Measurements from ENCODE around the gene LRPAP1.
"Not testable (repeated sequence)": the region's sequence is repeated elsewhere in the genome, so short reads cannot be mapped to it uniquely, and the experiment has no call there.

Gene LRPAP1

DNA sequence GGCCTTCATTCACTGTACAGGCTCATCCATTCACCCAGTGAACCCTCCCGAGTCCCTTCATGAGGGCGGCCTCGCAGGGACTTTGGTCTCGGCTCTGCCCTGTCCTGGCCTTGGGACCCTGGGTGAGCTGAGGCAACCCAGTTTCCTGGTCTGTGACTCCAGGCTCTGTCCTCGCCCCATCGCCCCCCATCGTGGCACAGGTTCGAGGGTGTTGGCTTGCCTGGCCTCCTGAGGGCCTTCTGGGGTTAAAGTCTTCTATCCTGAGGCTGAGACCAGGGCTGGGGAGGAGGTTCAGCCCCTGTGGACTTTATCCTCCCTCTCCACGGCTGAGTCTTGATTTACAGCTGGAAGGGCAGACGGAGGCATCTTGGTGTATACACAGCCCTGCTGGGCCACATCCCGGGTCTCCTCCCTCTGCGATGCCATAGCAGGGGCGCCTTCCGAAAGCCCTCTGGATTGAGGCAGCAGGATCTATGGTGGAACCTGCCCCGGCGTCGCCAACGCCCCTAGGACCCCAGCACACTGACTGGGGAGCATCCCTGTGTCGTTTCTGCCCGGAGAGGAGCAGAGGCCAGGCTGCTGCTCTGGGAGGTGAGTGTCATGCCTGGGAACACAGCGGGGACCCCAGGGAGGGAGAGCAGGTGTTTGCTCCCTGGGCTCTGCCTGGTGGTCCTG lies 44.4 kb upstream of the LRPAP1 start:
- not testable (repeated sequence) for H3K27me3 ChIP-seq (ENCODE audit: insufficient read depth, low read length); H3K9me2 ChIP-seq (ENCODE audit: low read depth, low read length); H3K4me3 ChIP-seq (ENCODE audit: low read depth, low read length, poor library complexity, severe bottlenecking); H3F3A ChIP-seq (ENCODE audit: insufficient read depth, low read length); H2AFZ ChIP-seq (ENCODE audit: low read length); H3K4me2 ChIP-seq (ENCODE audit: low read length); H3K9ac ChIP-seq (ENCODE audit: low read length); H3K27ac ChIP-seq (ENCODE audit: low read depth, low read length, poor library complexity, severe bottlenecking); H3K4me1 ChIP-seq (ENCODE audit: insufficient read depth, low read length, severe bottlenecking); H3K9me3 ChIP-seq (ENCODE audit: low read length); H4K20me1 ChIP-seq (ENCODE audit: insufficient read depth, low read length); H3K79me2 ChIP-seq (ENCODE audit: insufficient read depth, low read length); H3K36me3 ChIP-seq (ENCODE audit: insufficient read depth, low read length)

DNA sequence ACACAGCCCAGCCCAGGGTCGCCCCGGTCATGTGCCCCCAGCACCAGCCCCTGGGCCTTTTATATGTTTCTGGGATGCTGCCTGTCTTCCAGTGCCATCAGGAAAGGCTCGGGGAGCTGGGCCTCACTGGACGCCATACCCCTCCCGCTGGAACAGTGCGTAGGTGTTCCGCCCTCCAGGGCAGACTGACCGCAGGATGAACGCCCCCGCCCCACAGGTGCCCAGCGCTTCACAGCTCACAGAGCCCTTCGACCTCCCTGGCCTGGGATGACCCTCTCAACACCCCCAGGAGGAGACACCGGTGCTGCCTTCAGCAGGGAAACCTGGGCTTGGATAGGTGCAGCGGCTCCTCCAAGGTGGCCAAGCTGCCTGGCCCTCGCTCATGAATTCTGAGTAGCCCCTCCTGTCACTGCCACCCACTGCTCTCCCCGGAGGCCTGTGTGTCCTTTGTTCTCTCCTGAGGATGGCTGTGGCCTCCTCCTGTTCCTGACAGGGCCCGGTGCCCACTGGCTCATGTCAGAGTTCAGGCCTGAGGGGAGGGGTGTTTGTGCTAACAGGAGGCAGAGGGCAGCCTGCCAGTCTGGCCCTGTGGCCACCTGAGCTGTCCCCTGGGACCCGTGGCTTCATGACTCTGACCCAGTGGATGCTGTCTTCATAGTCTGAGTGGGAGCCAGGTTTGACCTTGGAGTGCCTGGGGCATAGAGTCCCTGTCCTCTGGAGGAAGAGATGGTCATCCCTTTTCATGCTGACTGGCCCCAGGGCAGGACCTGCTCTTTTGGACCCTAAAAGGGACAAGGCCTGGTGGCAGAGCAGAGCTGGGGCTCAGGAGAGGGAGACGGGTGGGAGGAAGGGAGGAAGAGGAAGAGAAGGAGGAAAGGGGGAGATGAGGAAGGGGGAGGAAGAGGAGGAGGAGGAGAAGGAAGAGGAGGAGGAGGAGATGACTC lies 43.5 kb upstream of the LRPAP1 start:
- not testable (repeated sequence) for H3K4me2 ChIP-seq (ENCODE audit: low read length); H3K9ac ChIP-seq (ENCODE audit: low read length); H3K4me3 ChIP-seq (ENCODE audit: low read depth, low read length, poor library complexity, severe bottlenecking); H3K4me1 ChIP-seq (ENCODE audit: insufficient read depth, low read length, severe bottlenecking); H3K9me3 ChIP-seq (ENCODE audit: low read length); H2AFZ ChIP-seq (ENCODE audit: low read length); H3K27ac ChIP-seq (ENCODE audit: low read depth, low read length, poor library complexity, severe bottlenecking); H3K79me2 ChIP-seq (ENCODE audit: insufficient read depth, low read length); H4K20me1 ChIP-seq (ENCODE audit: insufficient read depth, low read length); H3K36me3 ChIP-seq (ENCODE audit: insufficient read depth, low read length); H3F3A ChIP-seq (ENCODE audit: insufficient read depth, low read length); H3K27me3 ChIP-seq (ENCODE audit: insufficient read depth, low read length); H3K9me2 ChIP-seq (ENCODE audit: low read depth, low read length)

DNA sequence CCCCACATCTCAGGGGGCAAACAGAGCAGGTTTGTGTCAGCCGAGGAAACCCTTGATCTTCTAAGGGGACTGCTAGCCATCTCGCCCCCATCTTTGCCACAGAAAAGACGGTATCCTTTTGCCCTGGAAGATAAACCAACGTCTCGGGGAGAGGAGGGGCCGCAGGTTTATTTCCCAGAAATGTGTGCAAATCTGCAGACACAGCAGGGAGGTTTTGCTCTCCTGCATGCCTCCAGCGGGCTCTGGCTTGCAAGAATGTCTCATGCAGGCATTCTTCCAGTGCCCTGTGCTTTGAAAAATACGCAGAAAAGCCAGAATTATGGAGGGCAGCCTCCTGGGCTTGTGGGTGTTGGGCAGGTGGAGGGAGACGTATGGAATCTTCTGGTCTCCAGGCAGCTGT lies 42.6 kb upstream of the LRPAP1 start:
- not testable (repeated sequence) for H3K4me2 ChIP-seq (ENCODE audit: low read length); H2AFZ ChIP-seq (ENCODE audit: low read length); H3K27me3 ChIP-seq (ENCODE audit: insufficient read depth, low read length); H3K36me3 ChIP-seq (ENCODE audit: insufficient read depth, low read length); H3K79me2 ChIP-seq (ENCODE audit: insufficient read depth, low read length); H3F3A ChIP-seq (ENCODE audit: insufficient read depth, low read length); H3K27ac ChIP-seq (ENCODE audit: low read depth, low read length, poor library complexity, severe bottlenecking); H3K9ac ChIP-seq (ENCODE audit: low read length); H4K20me1 ChIP-seq (ENCODE audit: insufficient read depth, low read length); H3K4me3 ChIP-seq (ENCODE audit: low read depth, low read length, poor library complexity, severe bottlenecking); H3K9me2 ChIP-seq (ENCODE audit: low read depth, low read length); H3K9me3 ChIP-seq (ENCODE audit: low read length); H3K4me1 ChIP-seq (ENCODE audit: insufficient read depth, low read length, severe bottlenecking)

DNA sequence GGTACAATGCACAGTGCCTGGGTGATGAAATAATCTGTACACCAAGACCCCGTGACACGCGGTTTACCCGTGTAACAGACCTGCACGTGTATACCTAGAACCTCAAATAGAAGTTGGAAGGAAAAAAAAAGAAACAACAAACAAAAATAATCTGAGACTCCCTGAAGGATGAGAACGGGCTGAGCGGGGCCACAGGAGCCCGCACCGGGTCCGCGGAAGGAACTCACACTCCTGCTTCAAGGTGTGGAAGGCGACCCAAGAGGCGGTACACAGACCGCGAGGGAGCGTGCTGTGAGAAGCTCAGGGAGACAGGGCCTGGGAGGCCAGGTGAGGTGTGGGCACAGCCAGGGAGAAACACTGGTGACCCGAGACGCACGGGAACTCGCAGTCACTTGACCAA lies 42.1 kb upstream of the LRPAP1 start:
- H3K27ac ChIP-seq (ENCODE audit: low read depth, low read length, poor library complexity, severe bottlenecking); H3K9me2 ChIP-seq (ENCODE audit: low read depth, low read length); H3K4me2 ChIP-seq (ENCODE audit: low read length); H4K20me1 ChIP-seq (ENCODE audit: insufficient read depth, low read length); H3K4me1 ChIP-seq (ENCODE audit: insufficient read depth, low read length, severe bottlenecking); H3K79me2 ChIP-seq (ENCODE audit: insufficient read depth, low read length); H3F3A ChIP-seq (ENCODE audit: insufficient read depth, low read length); H3K36me3 ChIP-seq (ENCODE audit: insufficient read depth, low read length); H3K27me3 ChIP-seq (ENCODE audit: insufficient read depth, low read length); H3K9ac ChIP-seq (ENCODE audit: low read length); H2AFZ ChIP-seq (ENCODE audit: low read length); H3K9me3 ChIP-seq (ENCODE audit: low read length); H3K4me3 ChIP-seq (ENCODE audit: low read depth, low read length, poor library complexity, severe bottlenecking): not testable (repeated sequence)

DNA sequence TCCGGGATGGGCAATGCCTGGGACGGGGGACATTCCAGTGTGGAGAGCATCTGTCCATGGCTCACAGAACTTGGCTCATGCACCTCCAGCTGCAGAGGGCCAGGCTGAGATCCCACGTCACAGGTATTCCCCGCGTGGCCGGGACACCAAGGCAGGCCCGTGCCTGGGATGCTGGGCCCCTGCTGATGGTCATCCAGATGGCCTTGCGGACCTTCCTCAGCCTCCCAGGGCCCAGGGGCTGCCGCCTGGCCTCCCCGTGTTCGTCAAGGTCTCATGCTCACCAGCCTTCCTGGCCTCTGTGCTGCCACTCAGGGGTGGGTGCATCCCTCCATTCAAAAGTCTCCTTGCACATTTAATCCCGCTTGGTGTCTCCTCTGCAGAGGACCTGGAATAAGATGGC lies 40.9 kb upstream of the LRPAP1 start:
- no peak overlapping the region for H3K9ac ChIP-seq (ENCODE audit: low read length)
- no peaks in the 10 kb centered on the region for H3K4me1 ChIP-seq (ENCODE audit: insufficient read depth, low read length, severe bottlenecking)
- no peak overlapping the region for H3K4me2 ChIP-seq (ENCODE audit: low read length)
- H3K36me3 ChIP-seq (ENCODE audit: insufficient read depth, low read length): no peaks in the 10 kb centered on the region
- no peak overlapping the region for H3K27ac ChIP-seq (ENCODE audit: low read depth, low read length, poor library complexity, severe bottlenecking)
- no peak overlapping the region for H2AFZ ChIP-seq (ENCODE audit: low read length)
- H3K9me3 ChIP-seq (ENCODE audit: low read length): no peaks in the 10 kb centered on the region
- H3K79me2 ChIP-seq (ENCODE audit: insufficient read depth, low read length): no peaks in the 10 kb centered on the region
- no peaks in the 10 kb centered on the region for H4K20me1 ChIP-seq (ENCODE audit: insufficient read depth, low read length)
- H3K27me3 ChIP-seq (ENCODE audit: insufficient read depth, low read length): no peaks in the 10 kb centered on the region
- H3K4me3 ChIP-seq (ENCODE audit: low read depth, low read length, poor library complexity, severe bottlenecking): no peak overlapping the region
- TF ChIP-seq, protein P1, sequence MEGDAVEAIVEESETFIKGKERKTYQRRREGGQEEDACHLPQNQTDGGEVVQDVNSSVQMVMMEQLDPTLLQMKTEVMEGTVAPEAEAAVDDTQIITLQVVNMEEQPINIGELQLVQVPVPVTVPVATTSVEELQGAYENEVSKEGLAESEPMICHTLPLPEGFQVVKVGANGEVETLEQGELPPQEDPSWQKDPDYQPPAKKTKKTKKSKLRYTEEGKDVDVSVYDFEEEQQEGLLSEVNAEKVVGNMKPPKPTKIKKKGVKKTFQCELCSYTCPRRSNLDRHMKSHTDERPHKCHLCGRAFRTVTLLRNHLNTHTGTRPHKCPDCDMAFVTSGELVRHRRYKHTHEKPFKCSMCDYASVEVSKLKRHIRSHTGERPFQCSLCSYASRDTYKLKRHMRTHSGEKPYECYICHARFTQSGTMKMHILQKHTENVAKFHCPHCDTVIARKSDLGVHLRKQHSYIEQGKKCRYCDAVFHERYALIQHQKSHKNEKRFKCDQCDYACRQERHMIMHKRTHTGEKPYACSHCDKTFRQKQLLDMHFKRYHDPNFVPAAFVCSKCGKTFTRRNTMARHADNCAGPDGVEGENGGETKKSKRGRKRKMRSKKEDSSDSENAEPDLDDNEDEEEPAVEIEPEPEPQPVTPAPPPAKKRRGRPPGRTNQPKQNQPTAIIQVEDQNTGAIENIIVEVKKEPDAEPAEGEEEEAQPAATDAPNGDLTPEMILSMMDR (IDR thresholded peaks at IDR 0.05; ENCODE audit: low read length): no peak
- TF ChIP-seq EZH2 (IDR thresholded peaks at IDR 0.05; ENCODE audit: borderline replicate concordance, low read length): no peak
- H3F3A ChIP-seq (ENCODE audit: insufficient read depth, low read length): no peaks in the 10 kb centered on the region
- no peaks in the 10 kb centered on the region for H3K9me2 ChIP-seq (ENCODE audit: low read depth, low read length)

Data from OCI-LY1 (cell line).